GM18873 (cell line): ENCODE measurements around the gene FOXG1.

Experiments
- ATAC-seq: cut with Tn5 transposase; IDR thresholded peaks from one replicate; pipeline ENCODE4 v1.9.1; 2021; ENCODE audit warnings: mild to moderate bottlenecking, moderate library complexity, moderate number of reproducible peaks; ENCODE audit not compliant: unreplicated experiment, low FRiP score

Gene FOXG1

GRCh38 chr14:28766469-28766955 is at the start of gene FOXG1:
TSS of gene FOXG1 (plus strand) at chr14:28766787. CDS start at chr14:28767280, 493 bp downstream.
- ATAC-seq, result no peak

GRCh38 chr14:28719130-28719529 is 47.5 kb upstream of the FOXG1 start:
- no peak for ATAC-seq

GRCh38 chr14:28731358-28731757 is 35.2 kb upstream of the FOXG1 start:
- ATAC-seq, result no peak

- no peak for ATAC-seq
These were observed 24.3 kb upstream of the FOXG1 start for GRCh38 chr14:28742171-28742846.

GRCh38 chr14:28744126-28744525 is 22.5 kb upstream of the FOXG1 start:
- ATAC-seq, result no peak

DNA sequence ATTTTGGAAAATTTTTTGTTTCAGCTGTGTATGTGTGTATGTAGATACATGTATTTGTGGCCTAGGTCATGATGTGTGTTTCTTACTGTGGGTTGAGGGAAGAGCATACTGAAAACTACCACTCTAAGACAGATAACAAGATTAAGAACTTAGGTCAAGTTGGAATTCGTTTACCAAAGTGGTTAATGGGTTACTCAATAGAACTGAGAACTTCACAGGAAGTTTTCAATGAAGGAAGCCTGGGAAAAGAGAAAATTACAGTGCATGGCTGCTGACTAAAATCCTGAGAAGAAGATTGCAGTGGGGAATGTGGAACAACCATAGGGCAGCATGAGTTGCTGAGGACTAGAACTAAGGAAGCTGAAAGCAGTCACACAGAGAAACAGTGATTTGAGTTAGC is 21.4 kb upstream of the FOXG1 start:
- ATAC-seq, result no peak

- ATAC-seq, result no peak
These were observed 20.3 kb upstream of the FOXG1 start for GRCh38 chr14:28746247-28746646.

- ATAC-seq, result no peak
These were observed 15.0 kb upstream of the FOXG1 start for GRCh38 chr14:28751467-28752058.

DNA sequence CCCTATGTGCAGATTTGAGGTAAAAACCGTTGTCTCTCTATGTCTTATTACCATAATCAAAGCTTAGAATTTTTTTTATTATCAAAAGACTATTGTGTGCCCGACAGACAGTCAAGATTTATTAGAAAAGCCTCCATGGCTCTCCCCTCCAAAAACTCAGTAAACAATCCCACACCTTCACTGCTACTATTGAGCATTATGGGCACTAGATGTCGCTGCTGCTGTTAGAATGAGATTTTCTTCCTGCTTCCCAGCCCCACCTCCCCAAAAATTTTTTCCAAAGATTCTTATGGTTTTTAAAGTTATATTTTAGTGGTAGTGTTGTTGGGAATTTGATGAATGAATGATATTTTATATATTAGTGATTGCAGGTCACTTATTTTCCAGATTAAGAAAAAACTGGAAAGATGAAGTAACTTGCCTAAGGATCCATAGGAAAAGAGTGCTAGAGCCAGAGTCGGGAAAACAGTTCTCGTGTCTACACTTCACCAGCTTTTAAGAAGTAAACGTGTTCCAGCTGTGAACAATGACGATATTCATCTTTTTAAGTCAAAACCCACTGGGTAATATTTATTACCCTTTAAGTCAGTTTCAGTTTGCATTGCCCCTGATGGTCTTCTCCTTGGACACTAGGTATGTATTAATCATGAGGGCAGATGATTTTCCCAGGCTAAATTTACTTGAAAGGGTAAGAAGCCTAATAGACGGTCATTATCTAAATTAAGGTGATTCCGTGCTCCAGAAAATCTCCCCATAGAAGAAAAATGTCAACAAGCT is 12.2 kb upstream of the FOXG1 start:
- peak; percentile 55 for ATAC-seq

- ATAC-seq, result no peak
These were observed 11.3 kb upstream of the FOXG1 start for GRCh38 chr14:28755198-28755815.

DNA sequence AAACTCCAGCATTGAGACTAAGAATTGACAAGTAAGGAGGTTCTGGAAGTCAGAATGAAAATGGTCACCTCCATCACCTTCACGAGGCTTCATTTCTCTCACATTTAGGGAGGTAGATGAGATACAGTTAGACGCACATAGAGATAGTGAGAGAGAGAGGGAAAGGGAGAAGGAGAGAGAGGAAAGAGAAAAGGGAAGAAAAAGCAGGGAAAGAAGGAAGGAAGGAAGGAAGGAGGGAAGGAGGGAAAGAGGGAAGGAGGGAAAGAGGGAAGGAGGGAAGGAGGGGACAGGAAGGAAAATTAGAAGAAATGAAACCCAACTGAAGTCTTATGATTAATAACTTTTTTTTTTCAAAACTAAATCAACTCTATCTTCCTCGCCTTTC is 10.7 kb upstream of the FOXG1 start:
- ATAC-seq, result no peak

DNA sequence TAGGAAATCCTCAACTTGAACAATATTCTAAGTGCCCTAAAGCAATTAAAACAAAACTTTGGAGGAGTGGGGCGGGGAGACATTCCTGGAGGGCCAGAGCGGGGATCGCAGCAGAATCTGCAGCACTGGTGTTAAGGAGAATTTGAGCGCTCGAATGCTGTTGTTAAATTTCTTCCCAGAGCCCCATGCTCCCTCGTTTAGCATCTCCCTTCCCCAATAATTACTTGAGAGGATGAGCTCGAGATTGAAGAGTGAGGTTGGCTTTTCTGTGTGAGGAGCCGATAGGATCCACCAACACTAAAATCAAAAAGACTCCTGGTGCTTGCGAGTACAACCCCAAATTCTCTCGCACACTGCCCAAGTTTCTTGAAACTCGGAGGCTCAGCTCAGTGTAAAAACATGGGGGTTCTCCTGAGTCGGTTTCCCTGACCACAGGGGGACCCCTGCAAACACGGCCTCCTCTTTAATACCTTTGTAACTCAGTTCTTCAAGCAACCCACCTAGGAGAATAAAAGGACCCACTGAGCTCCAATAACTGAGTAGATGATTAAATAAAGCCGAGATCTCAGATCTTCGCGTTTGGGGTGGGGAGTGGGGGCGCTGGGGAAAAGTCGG is 10.2 kb upstream of the FOXG1 start:
- no peak for ATAC-seq

- no peak for ATAC-seq
These were observed 9.6 kb upstream of the FOXG1 start for GRCh38 chr14:28756884-28757570.

DNA sequence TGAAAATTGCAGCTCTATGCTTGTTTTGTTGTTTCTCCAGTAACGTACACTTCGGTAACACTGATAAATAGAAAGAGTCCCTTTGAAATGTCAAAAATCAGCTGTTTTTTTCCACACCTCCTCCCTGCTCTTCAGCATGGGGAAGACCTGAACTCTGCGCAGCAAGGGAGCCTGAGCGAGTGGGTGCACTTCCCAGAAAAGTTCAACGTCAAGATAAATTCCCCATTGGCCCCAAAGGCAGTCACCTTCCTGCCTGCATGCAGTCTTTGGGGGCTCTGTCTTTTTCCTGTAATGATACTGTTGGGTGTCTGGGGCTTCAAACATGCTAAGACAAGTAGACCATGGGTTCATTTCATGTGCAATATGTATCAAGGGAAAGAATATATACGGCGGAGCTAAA is 8.8 kb upstream of the FOXG1 start:
- no peak for ATAC-seq

GRCh38 chr14:28758253-28758884 is 8.2 kb upstream of the FOXG1 start:
- ATAC-seq, result no peak

DNA sequence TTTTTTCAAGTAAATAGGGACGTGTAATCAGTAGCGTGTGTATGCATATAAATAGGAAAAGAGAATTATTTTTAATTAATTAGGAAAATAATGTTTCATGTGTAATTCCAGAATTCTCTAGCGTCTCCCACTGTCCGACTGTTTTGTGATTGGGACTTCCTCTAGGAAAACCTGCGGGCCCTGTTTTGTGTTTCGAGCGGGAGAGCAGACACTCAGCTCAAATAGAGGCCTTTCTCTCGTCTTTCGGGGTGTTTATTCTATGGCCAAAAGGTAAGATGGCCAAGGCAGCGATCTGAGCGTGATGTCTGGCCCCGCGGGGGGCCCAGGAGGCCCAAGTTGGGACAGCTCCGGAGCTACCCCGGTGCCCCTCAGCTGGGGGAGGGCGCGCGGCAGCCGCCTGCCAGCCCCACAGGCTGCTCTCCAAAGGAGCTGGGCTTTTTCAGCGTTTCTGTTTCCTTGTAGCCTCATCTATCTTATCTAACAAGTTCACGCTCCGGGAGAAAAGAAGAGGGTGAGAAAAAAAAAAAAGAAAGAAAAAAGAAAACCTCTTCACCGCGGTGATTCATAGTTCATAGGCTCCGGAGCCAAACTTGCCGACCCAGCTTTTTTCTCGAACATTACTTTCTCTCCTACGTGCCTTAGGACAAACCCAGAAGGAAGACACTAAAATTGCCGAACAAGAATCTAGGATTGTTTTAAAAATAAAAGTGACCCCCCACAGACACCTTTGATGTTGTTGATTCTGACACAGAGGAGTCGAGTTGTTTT is 7.5 kb upstream of the FOXG1 start:
- no peak for ATAC-seq

DNA sequence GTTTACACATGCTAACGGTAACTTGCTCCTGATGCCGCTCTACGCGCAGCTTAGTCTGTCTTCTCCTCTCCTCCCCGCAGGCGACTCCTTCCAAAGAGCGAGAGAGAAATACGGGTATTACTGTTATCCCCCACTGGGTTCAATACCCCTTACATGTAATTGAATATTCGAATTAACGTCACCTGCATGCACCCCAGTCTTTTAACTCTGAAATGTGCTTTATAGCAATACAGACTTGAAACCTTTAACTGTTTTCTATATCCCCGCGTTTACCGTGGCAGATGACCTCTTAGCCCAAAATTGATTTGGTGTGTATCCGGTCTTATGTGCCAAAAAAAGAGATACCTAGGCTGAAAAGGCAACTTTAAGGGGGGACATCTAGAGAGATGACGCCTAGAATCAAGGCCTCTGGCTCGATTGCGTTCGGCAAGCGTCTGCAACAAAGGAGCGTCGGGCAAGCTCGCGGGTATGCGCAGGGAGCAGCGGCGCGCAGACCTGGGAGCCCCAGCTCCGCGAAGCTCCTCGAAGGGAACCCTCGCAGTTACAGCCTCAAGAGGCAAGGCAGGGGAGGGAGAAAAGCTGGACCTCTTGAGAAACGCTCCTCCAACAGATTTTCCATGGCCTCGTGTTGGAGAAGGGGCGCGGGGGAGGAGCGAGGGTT is 6.8 kb upstream of the FOXG1 start:
- ATAC-seq, result no peak

DNA sequence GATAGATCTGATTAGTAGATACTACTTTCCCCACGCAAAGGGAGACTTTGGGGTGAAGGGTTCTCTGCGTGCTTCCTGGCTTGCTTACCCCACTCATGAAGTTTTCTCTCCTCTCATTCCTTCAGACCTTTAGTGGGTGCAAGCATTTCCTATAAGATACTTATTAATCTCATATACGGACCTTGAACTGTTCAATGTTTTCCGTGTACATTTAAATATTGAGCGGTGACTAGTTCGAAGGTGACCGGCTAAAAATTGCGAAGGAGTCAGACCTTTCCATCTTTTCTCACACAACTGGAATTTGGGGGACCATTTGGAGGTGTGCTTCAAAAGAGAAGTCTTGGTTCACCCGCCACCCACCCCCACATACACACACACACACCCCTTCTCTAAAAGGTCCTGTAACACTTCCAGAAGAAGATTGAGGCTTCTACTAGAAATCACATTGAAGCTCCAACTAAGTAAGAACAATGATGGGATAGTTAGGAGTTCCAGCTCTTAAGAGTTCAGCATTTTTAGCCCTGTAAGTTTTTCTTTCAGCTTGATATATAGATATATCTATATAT is 6.1 kb upstream of the FOXG1 start:
- ATAC-seq, result no peak
